K562 (cell line): ENCODE measurements around the gene TULP4. TPM values are rescaled to one million over a fixed set of nuclear protein-coding genes. Genes with fewer than 3 reads are reported as not detected.
A peak's percentile ranks its signal among the peaks of the same experiment; 100 is the strongest.

ENCODE experiments used
- ATAC-seq: fragments of 200-7000 bp; cut with Tn5 transposase; 3 replicates; pipeline ENCODE4 v1.9.1; 2020; ENCODE audit warnings: moderate library complexity
- BruUV-seq: library from RNA; stranded (reverse); fragments of 400-500 nt; replicated peaks from 2 replicates; lab custom pipeline; 2021; lab: Mats Ljungman, UMichigan
- CTCF ChIA-PET: fragments of 300-600 bp; formaldehyde crosslinking; extraction: SDS; loops from one replicate; lab custom pipeline; 2021; ENCODE audit warnings: low intra/inter-chr PET ratio; lab: Yijun Ruan, JAX
- POLR2A ChIA-PET: fragments of 300-600, 350-650 bp; sonication (Branson Sonifier 250); formaldehyde crosslinking; extraction: SDS; loops from one replicate; lab custom pipeline; 2021; ENCODE audit warnings: antibody characterized with exemption, inconsistent platforms; lab: Yijun Ruan, JAX
- DNase-seq, 4 experiments: peaks; one replicate each; pipeline versions ENCODE4 v3.0.0 to v3.0.0-alpha.2; 2011 to 2018; ENCODE audit warnings: low spot score in 3 of 4, mixed read lengths in 3 of 4; ENCODE audit errors: extremely low read depth in 1 of 4
- FAIRE-seq: peaks from 2 replicates; lab custom pipeline; 2011; peaks lifted over from hg19 to GRCh38; lab: Jason Lieb, UNC
- H2AFZ ChIP-seq: 2 replicates; pipeline ENCODE4 v1.6.0; 2011; ENCODE audit warnings: low read depth, low read length, control low read depth, inconsistent platforms
- H3K27ac ChIP-seq: fragments of 200-600 bp; 3 replicates; pipeline ENCODE4 v1.8.0; 2011; ENCODE audit warnings: low read depth, mild to moderate bottlenecking, control low read depth, inconsistent platforms, low read length, moderate library complexity, mixed read lengths; ENCODE audit errors: extremely low read depth
- H3K27me3 ChIP-seq, 2 experiments: fragments of 300-600 bp in 1 of 2; 2 replicates in 1 of 2; 3 replicates in 1 of 2; pipeline versions ENCODE4 v1.6.0 to v1.8.0; 2011; ENCODE audit warnings: inconsistent platforms in 2 of 2, low read length in 2 of 2, mild to moderate bottlenecking in 1 of 2, mixed read lengths in 1 of 2, moderate library complexity in 1 of 2; ENCODE audit not compliant: control insufficient read depth in 2 of 2, insufficient read depth in 2 of 2
- H3K36me3 ChIP-seq: fragments of 300-600 bp; 3 replicates; pipeline ENCODE4 v1.8.0; 2011; ENCODE audit warnings: mild to moderate bottlenecking, low read length, inconsistent platforms; ENCODE audit not compliant: control insufficient read depth, insufficient read depth
- H3K4me1 ChIP-seq, 2 experiments: fragments of 200-600 bp in 1 of 2; replicated peaks in 1 of 2; 2 replicates in 1 of 2; 3 replicates in 1 of 2; pipeline versions ENCODE4 v1.5.1 to v1.8.0; 2011; ENCODE audit warnings: inconsistent platforms in 2 of 2, low read length in 2 of 2, mild to moderate bottlenecking in 1 of 2, mixed read lengths in 1 of 2, moderate library complexity in 1 of 2; ENCODE audit not compliant: control insufficient read depth in 2 of 2, insufficient read depth in 2 of 2
- H3K4me2 ChIP-seq: 2 replicates; pipeline ENCODE4 v1.6.1; 2011; ENCODE audit warnings: low read length, control low read depth, inconsistent platforms, mixed read lengths; ENCODE audit not compliant: insufficient read depth
- H3K4me3 ChIP-seq: fragments of 200-600 bp; sonication (generic), shearing (Covaris generic); 2 replicates; pipeline ENCODE4 v1.5.1; 2016; ENCODE audit warnings: control low read depth, inconsistent platforms
- H3K79me2 ChIP-seq: fragments of 200-600 bp; 3 replicates; pipeline ENCODE4 v1.8.0; 2011; ENCODE audit warnings: low read length, inconsistent platforms; ENCODE audit not compliant: control insufficient read depth, insufficient read depth
- H3K9ac ChIP-seq, 2 experiments: 2 replicates each; pipeline versions ENCODE4 v1.6.0 to v1.6.1; 2011; ENCODE audit warnings: low read depth in 2 of 2, low read length in 2 of 2, control low read depth in 1 of 2, inconsistent platforms in 1 of 2, mild to moderate bottlenecking in 1 of 2, mixed read lengths in 1 of 2; ENCODE audit not compliant: insufficient read depth in 1 of 2
- H3K9me1 ChIP-seq: one replicate; pipeline ENCODE4 v1.6.0; 2011; ENCODE audit warnings: inconsistent platforms, mild to moderate bottlenecking, low read length, moderate library complexity; ENCODE audit not compliant: control insufficient read depth, insufficient read depth
- H3K9me3 ChIP-seq: replicated peaks from 2 replicates; pipeline ENCODE4 v1.5.1; 2011; ENCODE audit warnings: low read depth, low read length, inconsistent platforms; ENCODE audit not compliant: control insufficient read depth, insufficient read depth
- H4K20me1 ChIP-seq: replicated peaks from 2 replicates; pipeline ENCODE4 v1.6.1; 2011; ENCODE audit warnings: low read length, inconsistent platforms, mixed read lengths; ENCODE audit not compliant: control insufficient read depth, insufficient read depth
- SIRT6 ChIP-seq: IDR thresholded peaks from one replicate; pipeline ENCODE4 v1.6.1; 2012; ENCODE audit warnings: low read depth, mild to moderate bottlenecking, control low read depth, inconsistent platforms, low read length, moderate library complexity
- SMAD1 ChIP-seq: fragments of 150-350 bp; IDR thresholded peaks from 2 replicates; pipeline ENCODE4 v1.6.1; 2014; ENCODE audit warnings: low read length, low read depth; ENCODE audit not compliant: partially characterized antibody
- ZNF384 ChIP-seq: IDR thresholded peaks from 2 replicates; pipeline ENCODE4 v1.6.1; 2012; ENCODE audit warnings: low read depth, low read length, improper control_type of control experiment
- WGBS: fragments of 100-300 bp; shearing (Covaris generic); methylation state at CpG from one replicate; pipeline ENCODE4 v1.1.6; 2016; ENCODE audit warnings: low coverage, mixed read lengths; ENCODE audit not compliant: insufficient coverage; ENCODE audit errors: missing lambda C conversion rate; 5-methylcytosine and 5-hydroxymethylcytosine counted together
- in situ Hi-C: fragments of 300-500 bp; cut with MboI; formaldehyde crosslinking; loops from 4 replicates; pipeline ENCODE4 v1.15.0; 2018; ENCODE audit warnings: inconsistent platforms, mixed read lengths
- intact Hi-C: fragments of 100-400 bp; cut with micrococcal nuclease; formaldehyde crosslinking; loops from 2 replicates; pipeline ENCODE4 v1.14.2; 2022
- polyA plus RNA-seq, 8 experiments: library from polyadenylated mRNA; depleted of rRNA in 4 of 8; stranded (reverse) in 5 of 8; unstranded in 3 of 8; fragments of >200 nt; fragmentation: Nextera tagmentation in 2 of 8; fragmentation: Illumina TruSeq in 1 of 8; extraction: Ambion mirVana in 2 of 8; extraction: Trizol in 1 of 8; gene quantifications; 2 replicates each; pipeline versions ENCODE4 v1.2.1 to v1.2.3, GENCODE V29; 2011 to 2014; ENCODE audit warnings: inconsistent platforms in 1 of 8, missing spikeins in 1 of 8
- total RNA-seq, 7 experiments: library from RNA; depleted of rRNA in 6 of 7; stranded (reverse); fragments of >200 nt in 6 of 7; fragmentation: Illumina TruSeq in 2 of 7; extraction: Trizol in 2 of 7; gene quantifications; 2 replicates each; pipeline versions ENCODE4 v1.2.1 to v1.2.3, GENCODE V29; 2011 to 2021; ENCODE audit warnings: low replicate concordance in 1 of 7
- TF ChIP-seq, protein P1 (sequence below), 2 experiments: IDR thresholded peaks; 2 replicates each; pipeline ENCODE4 v1.6.1; 2011; ENCODE audit warnings: borderline replicate concordance in 1 of 2, control low read depth in 1 of 2, low read depth in 1 of 2, low read length in 1 of 2, mild to moderate bottlenecking in 1 of 2, mixed read lengths in 1 of 2, moderate library complexity in 1 of 2; ENCODE audit not compliant: insufficient read depth in 1 of 2, insufficient read length in 1 of 2, poor library complexity in 1 of 2, severe bottlenecking in 1 of 2; ENCODE audit errors: extremely low read depth in 1 of 2

The TULP4 gene
- total and polyA plus RNA-seq, 9 of the 15 experiments (the other 6 are each of a cell fraction or from before 2014, with no cell fraction given): 1.2 to 50.4 (median 11.0) TPM

DNA sequence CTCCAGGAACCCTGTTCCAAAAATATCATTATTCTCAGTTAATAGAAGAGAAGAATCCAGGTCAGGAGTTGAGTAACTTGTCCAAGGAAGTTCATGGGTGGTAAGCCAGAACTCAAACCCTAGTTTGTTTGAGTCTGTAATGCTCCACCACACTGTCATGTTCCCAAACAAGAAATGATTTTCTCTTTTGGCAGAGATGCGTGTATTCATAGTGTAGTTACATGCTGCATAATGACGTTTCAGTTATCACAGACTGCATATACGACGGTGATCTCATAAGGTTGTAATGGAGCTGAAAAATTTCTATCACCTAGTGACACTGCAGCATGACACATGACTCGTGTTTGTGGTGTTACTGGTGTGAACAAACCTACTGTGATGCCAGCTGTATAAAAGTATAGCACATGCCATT is 102.6 kb downstream of the TULP4 start:
- peaks cover 18% of the 10 kb centered on the region; the same call in 1 of the 3 replicates for H3K36me3 ChIP-seq
- FAIRE-seq (no peak), ATAC-seq (no peak), DNase-seq (no peak)
- H3K4me3 ChIP-seq: no peak overlapping the region
- no peak overlapping the region for H3K9ac ChIP-seq
- no peak for TF ChIP-seq ZNF384
- no peak for TF ChIP-seq SMAD1
- TF ChIP-seq, protein P1, sequence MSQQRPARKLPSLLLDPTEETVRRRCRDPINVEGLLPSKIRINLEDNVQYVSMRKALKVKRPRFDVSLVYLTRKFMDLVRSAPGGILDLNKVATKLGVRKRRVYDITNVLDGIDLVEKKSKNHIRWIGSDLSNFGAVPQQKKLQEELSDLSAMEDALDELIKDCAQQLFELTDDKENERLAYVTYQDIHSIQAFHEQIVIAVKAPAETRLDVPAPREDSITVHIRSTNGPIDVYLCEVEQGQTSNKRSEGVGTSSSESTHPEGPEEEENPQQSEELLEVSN (IDR thresholded peaks at IDR 0.05; ENCODE audit: borderline replicate concordance in 1 of 2, extremely low read depth in 1 of 2, insufficient read depth in 1 of 2, insufficient read length in 1 of 2, low read depth in 1 of 2, low read length in 1 of 2, poor library complexity in 1 of 2, severe bottlenecking in 1 of 2): no peak
- TF ChIP-seq SIRT6: no peak
- intact Hi-C loops (no loop called here), in situ Hi-C loops (no loop called here)
- no peaks in the 10 kb centered on the region for H3K27me3 ChIP-seq
- POLR2A ChIA-PET: no interaction called here
- H3K27ac ChIP-seq: no peak overlapping the region
- 76% methylated on average over 5 of the region's 5 CpGs for WGBS
- H3K4me2 ChIP-seq: no peak overlapping the region
- CTCF ChIA-PET: no interaction called here
- no peak overlapping the region for H2AFZ ChIP-seq
- H3K9me1 ChIP-seq: no peaks in the 10 kb centered on the region
- no peaks in the 10 kb centered on the region for H3K79me2 ChIP-seq
- no peaks in the 10 kb centered on the region for H3K9me3 ChIP-seq
- no peaks in the 10 kb centered on the region for H4K20me1 ChIP-seq
- BruUV-seq: TSS peak; percentile 30
- H3K4me1 ChIP-seq: peaks cover 0 to under 1% of the 10 kb centered on the region in 2 experiments; a peak in 2 of 5 replicates
